HepG2 (cell line): Measurements from ENCODE around the gene PPP1R15B. TPM values are rescaled to one million over a fixed set of nuclear protein-coding genes. Genes with fewer than 3 reads are reported as not detected.

Experiments used
- ATAC-seq: fragments of 200-7000 bp; cut with Tn5 transposase; 3 replicates; pipeline ENCODE4 v1.9.1; 2020; ENCODE audit warnings: mild to moderate bottlenecking, moderate library complexity
- BruUV-seq: library from RNA; stranded (reverse); fragments of 400-500 nt; replicated peaks from 2 replicates; lab custom pipeline; 2021; lab: Mats Ljungman, UMichigan
- CTCF ChIA-PET: fragments of 300-600 bp; formaldehyde crosslinking; extraction: SDS; loops from one replicate; lab custom pipeline; 2021; ENCODE audit warnings: low total read pairs, inconsistent platforms, low intra/inter-chr PET ratio; lab: Yijun Ruan, JAX
- POLR2A ChIA-PET: fragments of 350-600 bp; sonication (Branson Sonifier 250); formaldehyde crosslinking; loops from one replicate; lab custom pipeline; 2020; ENCODE audit warnings: antibody characterized with exemption, inconsistent platforms; lab: Yijun Ruan, JAX
- DNase-seq: peaks from one replicate; pipeline ENCODE4 v3.0.0-alpha.2; 2015; ENCODE audit warnings: low spot score
- FAIRE-seq: peaks from 3 replicates; lab custom pipeline; 2011; peaks lifted over from hg19 to GRCh38; lab: Jason Lieb, UNC
- H2AFZ ChIP-seq: one replicate; pipeline ENCODE4 v1.6.1; 2011; ENCODE audit warnings: low read length, inconsistent platforms
- H3K27ac ChIP-seq: fragments of 300-600 bp; 3 replicates; pipeline ENCODE4 v1.8.0; 2011; ENCODE audit warnings: mixed run types, mild to moderate bottlenecking, mixed read lengths, low read length, inconsistent platforms; ENCODE audit not compliant: insufficient read depth; ENCODE audit errors: extremely low read length
- H3K27me3 ChIP-seq, 2 experiments: fragments of 200-600 bp in 1 of 2; 2 replicates in 1 of 2; 3 replicates in 1 of 2; pipeline versions ENCODE4 v1.6.0 to v1.8.0; 2011; ENCODE audit warnings: low read length in 2 of 2, mild to moderate bottlenecking in 2 of 2, moderate library complexity in 2 of 2, inconsistent platforms in 1 of 2; ENCODE audit not compliant: insufficient read depth in 2 of 2, control insufficient read depth in 1 of 2
- H3K36me3 ChIP-seq, 2 experiments: fragments of 200-600 bp in 1 of 2; replicated peaks in 1 of 2; 2 replicates in 1 of 2; 3 replicates in 1 of 2; pipeline versions ENCODE4 v1.5.1 to v1.8.0; 2011; ENCODE audit warnings: low read length in 2 of 2, inconsistent platforms in 1 of 2; ENCODE audit not compliant: insufficient read depth in 2 of 2, control insufficient read depth in 1 of 2
- H3K4me1 ChIP-seq: 2 replicates; pipeline ENCODE4 v1.5.1; 2012; ENCODE audit warnings: low read length, inconsistent platforms; ENCODE audit not compliant: insufficient read depth
- H3K4me2 ChIP-seq: 2 replicates; pipeline ENCODE4 v1.6.0; 2011; ENCODE audit warnings: low read depth, low read length, inconsistent platforms
- H3K4me3 ChIP-seq, 3 experiments: fragments of 200-600 bp in 1 of 3; sonication (generic), shearing (Covaris generic) in 1 of 3; replicated peaks in 1 of 3; 2 replicates each; pipeline ENCODE4 v1.5.1; 2011 to 2016; ENCODE audit warnings: low read length in 3 of 3, inconsistent platforms in 2 of 3, low read depth in 2 of 3, mild to moderate bottlenecking in 2 of 3, control low read depth in 1 of 3, mixed read lengths in 1 of 3; ENCODE audit not compliant: insufficient read depth in 1 of 3
- H3K79me2 ChIP-seq: one replicate; pipeline ENCODE4 v1.6.1; 2011; ENCODE audit warnings: low read length, inconsistent platforms; ENCODE audit not compliant: insufficient read depth
- H3K9ac ChIP-seq: 2 replicates; pipeline ENCODE4 v1.6.0; 2011; ENCODE audit warnings: mild to moderate bottlenecking, low read depth, low read length, inconsistent platforms; ENCODE audit not compliant: insufficient read depth
- H3K9me3 ChIP-seq: 2 replicates; pipeline ENCODE4 v1.5.1; 2012; ENCODE audit warnings: mild to moderate bottlenecking, low read length
- H4K20me1 ChIP-seq: 2 replicates; pipeline ENCODE4 v1.6.0; 2011; ENCODE audit warnings: inconsistent platforms, mild to moderate bottlenecking, low read length, moderate library complexity; ENCODE audit not compliant: insufficient read depth
- IRF1 ChIP-seq: sonication (generic); formaldehyde crosslinking; IDR thresholded peaks from 2 replicates; pipeline ENCODE4 v1.4.0; 2020; ENCODE audit warnings: low read depth, mild to moderate bottlenecking, missing genetic modification reagents
- KLF11 ChIP-seq: IDR thresholded peaks from 2 replicates; pipeline ENCODE4 v1.6.1; 2016; ENCODE audit warnings: missing compliant biosample characterization
- MTA3 ChIP-seq: sonication (generic); formaldehyde crosslinking; IDR thresholded peaks from 2 replicates; pipeline ENCODE4 v1.4.0; 2020; ENCODE audit warnings: missing genetic modification reagents
- MZF1 ChIP-seq: sonication (generic); formaldehyde crosslinking; IDR thresholded peaks from 2 replicates; pipeline ENCODE4 v1.8.1; 2023; ENCODE audit warnings: mild to moderate bottlenecking, missing genetic modification reagents, borderline replicate concordance
- PHF5A ChIP-seq: IDR thresholded peaks from one replicate; pipeline ENCODE4 v1.6.1; 2018; ENCODE audit warnings: low read depth, missing genetic modification reagents; ENCODE audit not compliant: unreplicated experiment
- RAD51 ChIP-seq: fragments of 450-650 bp; IDR thresholded peaks from 2 replicates; pipeline ENCODE4 v1.6.1; 2016; ENCODE audit warnings: borderline replicate concordance
- RBM39 ChIP-seq: fragments of 200-400 bp; formaldehyde crosslinking; IDR thresholded peaks from one replicate; pipeline ENCODE4 v1.6.1; 2018; ENCODE audit warnings: antibody characterized with exemption, mild to moderate bottlenecking, low read depth, low read length; ENCODE audit not compliant: poor library complexity, severe bottlenecking
- SMAD1 ChIP-seq: sonication (generic); formaldehyde crosslinking; IDR thresholded peaks from 2 replicates; pipeline ENCODE4 v1.4.0; 2020; ENCODE audit warnings: missing genetic modification reagents, low read depth, mild to moderate bottlenecking, borderline replicate concordance
- SNAI1 ChIP-seq: sonication (generic); formaldehyde crosslinking; IDR thresholded peaks from 2 replicates; pipeline ENCODE4 v1.5.0; 2020; ENCODE audit warnings: mild to moderate bottlenecking, missing genetic modification reagents, borderline replicate concordance
- SNAPC2 ChIP-seq: sonication (generic); formaldehyde crosslinking; IDR thresholded peaks from 2 replicates; pipeline ENCODE4 v1.8.1; 2022; ENCODE audit warnings: mild to moderate bottlenecking, missing genetic modification reagents
- YY1 ChIP-seq: IDR thresholded peaks from 2 replicates; pipeline ENCODE4 v1.6.1; 2011; ENCODE audit warnings: low read length, low read depth, moderate library complexity, mild to moderate bottlenecking; ENCODE audit not compliant: insufficient read depth, insufficient replicate concordance
- ZBTB1 ChIP-seq: sonication (generic); formaldehyde crosslinking; IDR thresholded peaks from 2 replicates; pipeline ENCODE4 v1.4.0; 2020; ENCODE audit warnings: missing genetic modification reagents, borderline replicate concordance
- ZBTB10 ChIP-seq: sonication (generic); formaldehyde crosslinking; IDR thresholded peaks from 2 replicates; pipeline ENCODE4 v1.4.0; 2020; ENCODE audit warnings: missing genetic modification reagents, borderline replicate concordance
- ZNF556 ChIP-seq: sonication (generic); formaldehyde crosslinking; IDR thresholded peaks from 2 replicates; pipeline ENCODE4 v1.4.0; 2020; ENCODE audit warnings: mild to moderate bottlenecking, missing genetic modification reagents, borderline replicate concordance
- ZNF576 ChIP-seq: sonication (generic); formaldehyde crosslinking; IDR thresholded peaks from 2 replicates; pipeline ENCODE4 v1.4.0; 2020; ENCODE audit warnings: mild to moderate bottlenecking, missing genetic modification reagents
- ZXDC ChIP-seq: sonication (generic); formaldehyde crosslinking; IDR thresholded peaks from 2 replicates; pipeline ENCODE4 v1.5.0; 2020; ENCODE audit warnings: mild to moderate bottlenecking, missing genetic modification reagents
- WGBS: methylation state at CpG from one replicate; pipeline ENCODE4 v1.1.6; 2017; ENCODE audit warnings: low lambda C conversion rate; 5-methylcytosine and 5-hydroxymethylcytosine counted together
- in situ Hi-C: cut with HindIII; loops from 2 replicates; pipeline ENCODE4 v1.10.0; 2017; ENCODE audit warnings: low pct_unique_long_range_greater_than_20kb; ENCODE audit not compliant: extremely low pct_ligation_motif_present
- intact Hi-C: fragments of 100-400 bp; cut with micrococcal nuclease; formaldehyde crosslinking; loops from one replicate; pipeline ENCODE4 v1.10.0; 2022; ENCODE audit not compliant: unreplicated experiment
- polyA plus RNA-seq, 8 experiments: library from polyadenylated mRNA; depleted of rRNA in 3 of 8; stranded (reverse) in 7 of 8; unstranded in 1 of 8; fragments of >200 nt; fragmentation: Illumina TruSeq in 4 of 8; extraction: Trizol in 4 of 8; gene quantifications; 2 replicates each; pipeline versions ENCODE4 v1.2.1 to v1.2.3, GENCODE V29; 2011 to 2016; ENCODE audit warnings: low read depth in 4 of 8, missing spikeins in 1 of 8, mixed read lengths in 1 of 8; ENCODE audit not compliant: insufficient read depth in 1 of 8
- total RNA-seq, 5 experiments: library from RNA; depleted of rRNA; stranded (reverse); fragments of >200 nt; fragmentation: Illumina TruSeq; extraction: Trizol; gene quantifications; 2 replicates each; pipeline ENCODE4 v1.2.3, GENCODE V29; 2016; ENCODE audit warnings: low read depth in 1 of 5

PPP1R15B gene
- total and polyA plus RNA-seq, 2 of the 13 experiments (the other 11 are each of a cell fraction or from before 2014, with no cell fraction given), result 13.4 to 23.8 TPM

- in situ Hi-C loops, result loop anchor here (5.0 kb wide), 1 partner anchor 55 kb away; no protein-coding TSS in a partner anchor
- no peak overlapping the region for H3K9ac ChIP-seq
- TF ChIP-seq ZNF576 (CRISPR knock-in tag), result no peak
- TF ChIP-seq KLF11 (CRISPR knock-in tag), result no peak
- TF ChIP-seq PHF5A (CRISPR knock-in tag), result no peak
- no peak for TF ChIP-seq RBM39
- no peak for TF ChIP-seq ZBTB1 (CRISPR knock-in tag)
- no peak for TF ChIP-seq SMAD1 (CRISPR knock-in tag)
- no peak for TF ChIP-seq ZXDC (CRISPR knock-in tag)
- no peak for TF ChIP-seq ZNF556 (CRISPR knock-in tag)
- TF ChIP-seq RAD51, result no peak
- no peak for TF ChIP-seq YY1
- TF ChIP-seq ZBTB10 (CRISPR knock-in tag), result no peak
- no peak for TF ChIP-seq SNAI1 (CRISPR knock-in tag)
- no peak for TF ChIP-seq IRF1 (CRISPR knock-in tag)
- no peak for TF ChIP-seq SNAPC2 (CRISPR knock-in tag)
- TF ChIP-seq MZF1, result no peak
- TF ChIP-seq MTA3, result no peak
Measured at GRCh38 chr1:204447190-204447589, 35.6 kb upstream of the PPP1R15B start.

More at GRCh38 chr1:204447190-204447589, 35.6 kb upstream of the PPP1R15B start:
- peaks cover 4 to 5% of the 10 kb centered on the region in 2 experiments; a peak in 4 of 5 replicates for H3K36me3 ChIP-seq
- H3K27me3 ChIP-seq, result no peaks in the 10 kb centered on the region
- peaks cover 12% of the 10 kb centered on the region for H3K4me1 ChIP-seq
- H3K9me3 ChIP-seq, result no peaks in the 10 kb centered on the region
- ChIA-PET CTCF (interaction anchor here (2.0 to 3.0 kb wide), 2 partner anchors 47 to 55 kb away, joined by 10 to 78 read pairs; partner anchors contain the start of gene PIK3C2B), POLR2A (interaction anchor here (1.7 kb wide), 1 partner anchor 47 kb away, joined by 7 read pairs; the partner anchor contains the start of gene PIK3C2B)
- H2AFZ ChIP-seq, result no peak overlapping the region
- DNase-seq, result no peak
- no peak overlapping the region for H3K27ac ChIP-seq
- no peak for FAIRE-seq
- no peak overlapping the region for H3K4me2 ChIP-seq
- intact Hi-C loops, result loop anchor here (2.0 kb wide), 2 partner anchors 14 to 48 kb away; partner anchors contain the start of gene PIK3C2B
- 92% methylated on average over 6 of the region's 6 CpGs for WGBS
- H4K20me1 ChIP-seq, result no peaks in the 10 kb centered on the region
- no peak overlapping the region for H3K4me3 ChIP-seq
- BruUV-seq, result no TSS peak
- no peaks in the 10 kb centered on the region for H3K79me2 ChIP-seq
- no peak for ATAC-seq
